Testis (tissue), 3 donors: Measurements from ENCODE around the gene ECHS1. TPM values are rescaled to one million over a fixed set of nuclear protein-coding genes. Genes with fewer than 3 reads are reported as not detected.

Experiments
- DNase-seq: peaks from one replicate; pipeline ENCODE4 v3.0.0-alpha.2; 2019
- H3K27ac ChIP-seq, 2 donors: fragments of 200-600 bp; sonication (generic); one replicate each; pipeline ENCODE4 v1.5.1; 2019
- H3K27me3 ChIP-seq: fragments of 200-600 bp; sonication (generic); one replicate; pipeline ENCODE4 v1.5.1; 2019
- H3K36me3 ChIP-seq: fragments of 200-600 bp; sonication (generic); one replicate; pipeline ENCODE4 v1.5.1; 2017; ENCODE audit warnings: low read depth; ENCODE audit errors: missing control alignments
- H3K4me1 ChIP-seq: fragments of 200-600 bp; sonication (generic); one replicate; pipeline ENCODE4 v1.5.1; 2019
- H3K4me3 ChIP-seq, 2 donors: fragments of 200-600 bp; sonication (generic); one replicate each; pipeline ENCODE4 v1.5.1; 2017 to 2019
- H3K9me3 ChIP-seq: fragments of 200-600 bp; sonication (generic); one replicate; pipeline ENCODE4 v1.5.1; 2017
- POLR2A ChIP-seq: fragments of 450-650 bp; IDR thresholded peaks from one replicate; pipeline ENCODE4 v1.6.1; 2017; ENCODE audit warnings: antibody characterized with exemption, mild to moderate bottlenecking, moderate library complexity
- WGBS, 2 donors: methylation state at CpG; one replicate each; pipeline ENCODE4 v1.1.5; 2018; 5-methylcytosine and 5-hydroxymethylcytosine counted together
- intact Hi-C: fragments of 100-400 bp; cut with DNase I; formaldehyde crosslinking; loops from one replicate; pipeline ENCODE4 v1.15.1; 2023; ENCODE audit warnings: low total_unique reads
- polyA plus RNA-seq: library from polyadenylated mRNA; stranded (reverse); fragments of 350-450 nt; fragmentation: Illumina TruSeq; extraction: RNeasy Lipid Tissue Mini Kit (QIAGEN cat#74804); gene quantifications from one replicate; pipeline ENCODE4 v1.2.3, GENCODE V29; 2014; ENCODE audit warnings: low read depth, low replicate concordance; ENCODE audit not compliant: insufficient read depth
- total RNA-seq, 2 donors: library from RNA; depleted of rRNA; stranded (reverse); fragments of >200 nt; gene quantifications; one replicate each; pipeline ENCODE4 v1.2.3, GENCODE V29; 2016
- TF ChIP-seq, protein P1 (sequence below), 3 experiments: fragments of 450-650 bp in 2 of 3; fragments of 200-600 bp in 1 of 3; sonication (generic) in 1 of 3; IDR thresholded peaks; one replicate each; pipeline ENCODE4 v1.5.1; 2016 to 2019; ENCODE audit warnings: antibody characterized with exemption in 3 of 3, mild to moderate bottlenecking in 2 of 3, moderate library complexity in 1 of 3

ECHS1 gene
- total and polyA plus RNA-seq, 3 donors from 2014 or later: 104 to 118 (median 118) TPM

DNA sequence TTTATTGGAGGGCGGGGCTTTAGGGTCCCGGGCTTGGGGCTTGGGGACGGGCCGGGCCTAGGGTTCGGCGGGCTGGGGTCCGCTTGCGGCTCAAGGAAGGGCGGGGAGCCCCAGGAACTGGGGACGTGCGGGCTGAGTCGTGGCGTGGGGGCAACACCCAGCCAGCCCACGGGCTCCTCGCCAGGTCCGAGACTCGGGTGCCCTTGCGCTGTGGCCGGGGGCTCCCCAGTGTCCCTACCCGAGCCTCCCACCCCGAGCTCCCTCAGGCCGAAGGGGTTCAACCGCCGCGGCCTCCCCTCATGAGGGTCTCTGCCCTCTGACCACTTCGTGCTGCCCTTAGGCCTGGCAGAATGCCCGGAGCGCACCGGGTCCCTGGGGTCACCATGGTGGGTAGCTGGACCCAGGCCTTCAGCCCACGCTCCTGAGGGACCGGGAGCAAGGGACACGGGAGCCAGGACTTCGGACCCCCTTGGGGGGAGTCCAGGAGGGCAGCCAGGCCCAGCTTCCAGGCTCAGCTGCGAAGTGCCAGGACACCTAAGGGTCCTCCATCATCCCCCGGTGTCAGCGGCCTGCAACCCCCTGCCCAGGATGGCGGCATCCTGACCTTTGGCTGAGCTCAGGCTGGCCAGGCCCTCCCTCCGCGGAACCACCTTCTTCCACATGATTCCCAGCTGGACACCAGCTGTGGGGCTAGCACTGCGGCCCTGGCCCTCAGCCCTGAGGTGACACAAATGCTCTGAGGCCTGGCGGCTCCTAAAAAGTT, 14.8 kb downstream of the ECHS1 start:
- Histone ChIP-seq H3K36me3 (no peaks in the 10 kb centered on the region), H3K4me3 (peak overlapping the region in 1 of 2 donors; percentile 61), H3K9me3 (no peaks in the 10 kb centered on the region), H3K27ac (no peak overlapping the region), H3K27me3 (no peaks in the 10 kb centered on the region), H3K4me1 (peaks cover 9% of the 10 kb centered on the region)
- intact Hi-C loops: no loop called here
- WGBS, 2 donors: 58 to 69% methylated on average over 23 to 39 of the region's 41 CpGs
- TF ChIP-seq, protein P1, sequence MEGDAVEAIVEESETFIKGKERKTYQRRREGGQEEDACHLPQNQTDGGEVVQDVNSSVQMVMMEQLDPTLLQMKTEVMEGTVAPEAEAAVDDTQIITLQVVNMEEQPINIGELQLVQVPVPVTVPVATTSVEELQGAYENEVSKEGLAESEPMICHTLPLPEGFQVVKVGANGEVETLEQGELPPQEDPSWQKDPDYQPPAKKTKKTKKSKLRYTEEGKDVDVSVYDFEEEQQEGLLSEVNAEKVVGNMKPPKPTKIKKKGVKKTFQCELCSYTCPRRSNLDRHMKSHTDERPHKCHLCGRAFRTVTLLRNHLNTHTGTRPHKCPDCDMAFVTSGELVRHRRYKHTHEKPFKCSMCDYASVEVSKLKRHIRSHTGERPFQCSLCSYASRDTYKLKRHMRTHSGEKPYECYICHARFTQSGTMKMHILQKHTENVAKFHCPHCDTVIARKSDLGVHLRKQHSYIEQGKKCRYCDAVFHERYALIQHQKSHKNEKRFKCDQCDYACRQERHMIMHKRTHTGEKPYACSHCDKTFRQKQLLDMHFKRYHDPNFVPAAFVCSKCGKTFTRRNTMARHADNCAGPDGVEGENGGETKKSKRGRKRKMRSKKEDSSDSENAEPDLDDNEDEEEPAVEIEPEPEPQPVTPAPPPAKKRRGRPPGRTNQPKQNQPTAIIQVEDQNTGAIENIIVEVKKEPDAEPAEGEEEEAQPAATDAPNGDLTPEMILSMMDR (IDR thresholded peaks at IDR 0.05): no peak
- TF ChIP-seq POLR2A: no peak
- no peak for DNase-seq

- WGBS, 2 donors: 2% methylated on average over 15 to 60 of the region's 83 CpGs
Measured at GRCh38 chr10:133357285-133358161, 15.6 kb downstream of the ECHS1 start, which contains the start of gene FUOM. Gene FUOM, minus strand, starts transcription at chr10:133358019. Its CDS starts 12 bp downstream, at chr10:133358007.

DNA sequence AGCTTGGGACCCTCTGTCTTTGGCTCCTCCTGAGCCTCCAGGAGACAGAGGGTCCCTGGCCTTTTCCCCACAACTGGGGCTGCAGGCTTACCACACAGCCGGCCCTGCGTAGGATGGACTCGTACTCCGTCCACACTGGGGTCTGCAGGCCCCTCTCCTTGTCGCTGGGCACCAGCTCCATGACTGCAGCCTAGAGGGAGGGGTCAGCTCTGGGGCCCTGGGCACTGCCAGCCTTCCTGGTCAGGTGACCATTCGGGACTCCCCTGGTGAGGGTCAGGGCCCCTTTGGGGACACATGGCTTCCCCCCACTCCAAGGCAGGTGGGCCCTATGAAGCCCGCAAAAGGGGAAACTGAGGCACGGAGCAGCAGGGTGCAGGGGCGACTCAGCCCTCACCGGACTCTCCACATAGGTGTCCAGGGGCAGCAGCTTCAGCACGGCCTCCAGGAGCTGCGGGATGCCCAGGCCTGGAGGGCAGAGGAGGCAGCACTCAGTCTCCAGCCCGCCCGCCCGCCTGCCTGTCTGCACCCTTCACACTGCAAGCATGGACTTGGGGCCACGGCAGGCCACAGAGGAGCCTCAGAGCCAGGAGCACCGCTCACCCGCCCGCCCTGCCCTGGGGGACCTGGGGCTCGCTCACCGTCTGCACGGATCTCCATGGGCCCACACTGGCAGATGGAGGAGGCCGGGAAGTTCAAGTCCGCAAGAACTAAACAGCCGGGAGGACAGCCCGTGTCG, 16.4 kb downstream of the ECHS1 start:
- intact Hi-C loops: no loop called here
- Histone ChIP-seq H3K4me1 (peaks cover 9% of the 10 kb centered on the region), H3K27ac (no peak overlapping the region), H3K9me3 (no peaks in the 10 kb centered on the region), H3K4me3 (peak overlapping the region; percentile 55 to 61), H3K36me3 (no peaks in the 10 kb centered on the region), H3K27me3 (no peaks in the 10 kb centered on the region)
- 0 to 52% methylated on average over 4 to 16 of the region's 27 CpGs for WGBS, 2 donors
- no peak for TF ChIP-seq POLR2A
- TF ChIP-seq, protein P1 (IDR thresholded peaks at IDR 0.05): no peak
- DNase-seq: no peak

More at GRCh38 chr10:133357285-133358161, 15.6 kb downstream of the ECHS1 start, which contains the start of gene FUOM:
- Histone ChIP-seq H3K4me1 (peaks cover 9% of the 10 kb centered on the region), H3K27me3 (no peaks in the 10 kb centered on the region), H3K27ac (peak within 1 kb of the TSS in 1 of 2 donors; percentile 36), H3K4me3 (peak within 1 kb of the TSS; percentile 55 to 61), H3K9me3 (no peaks in the 10 kb centered on the region), H3K36me3 (no peaks in the 10 kb centered on the region)
- DNase-seq: no peak
- intact Hi-C loops: no loop called here
- TF ChIP-seq, protein P1 (IDR thresholded peaks at IDR 0.05): no peak
- no peak for TF ChIP-seq POLR2A

DNA sequence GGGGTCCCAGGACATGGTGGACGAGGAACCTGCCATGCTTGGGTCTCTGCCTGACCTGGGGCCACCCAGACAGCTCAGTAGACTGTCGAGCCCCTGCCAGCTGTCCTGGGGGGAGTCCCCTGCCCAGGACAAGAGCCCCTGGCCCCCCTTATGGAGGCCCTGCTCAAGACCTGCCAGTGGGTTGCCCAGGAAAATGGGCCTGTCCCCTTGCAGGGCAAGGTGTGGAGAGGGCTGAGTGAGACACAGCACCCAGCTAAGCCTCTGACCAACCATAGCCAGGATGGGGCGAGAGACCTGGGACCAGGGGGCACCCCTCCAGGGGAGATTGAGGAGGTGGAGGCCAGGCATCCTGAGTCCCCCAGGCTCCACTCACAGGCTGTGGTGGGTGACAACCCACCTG, 17.2 kb downstream of the ECHS1 start:
- H3K4me1 ChIP-seq: peaks cover 9% of the 10 kb centered on the region
- no peak overlapping the region for H3K27ac ChIP-seq
- H3K36me3 ChIP-seq: no peaks in the 10 kb centered on the region
- TF ChIP-seq, protein P1 (IDR thresholded peaks at IDR 0.05): no peak
- TF ChIP-seq POLR2A: no peak
- no peak overlapping the region for H3K4me3 ChIP-seq
- no peaks in the 10 kb centered on the region for H3K9me3 ChIP-seq
- 97% methylated on average over 3 of the region's 3 CpGs; no CpG with 5 or more reads in 1 of the 2 donors for WGBS, 2 donors
- no peaks in the 10 kb centered on the region for H3K27me3 ChIP-seq
- no peak for DNase-seq
- intact Hi-C loops: no loop called here
